MM.1S (cell line): Measurements from ENCODE around the gene CYFIP1.

Source experiments
- EZH2 ChIP-seq: fragments of 300-600 bp; sonication (generic); optimal IDR thresholded peaks from 2 replicates; pipeline ENCODE3; 2017; ENCODE audit warnings: low read depth, mild to moderate bottlenecking, antibody characterized with exemption, low read length, mixed read lengths
- TF ChIP-seq, protein P1 (sequence below): fragments of 300-600 bp; sonication (generic); IDR thresholded peaks from 2 replicates; pipeline ENCODE4 v1.5.1; 2016; ENCODE audit warnings: antibody characterized with exemption, low read length, mixed read lengths

GRCh38 chr15:22916606-22917350 lies 63.4 kb downstream of the CYFIP1 start:
- TF ChIP-seq EZH2, result no peak
- TF ChIP-seq, protein P1, sequence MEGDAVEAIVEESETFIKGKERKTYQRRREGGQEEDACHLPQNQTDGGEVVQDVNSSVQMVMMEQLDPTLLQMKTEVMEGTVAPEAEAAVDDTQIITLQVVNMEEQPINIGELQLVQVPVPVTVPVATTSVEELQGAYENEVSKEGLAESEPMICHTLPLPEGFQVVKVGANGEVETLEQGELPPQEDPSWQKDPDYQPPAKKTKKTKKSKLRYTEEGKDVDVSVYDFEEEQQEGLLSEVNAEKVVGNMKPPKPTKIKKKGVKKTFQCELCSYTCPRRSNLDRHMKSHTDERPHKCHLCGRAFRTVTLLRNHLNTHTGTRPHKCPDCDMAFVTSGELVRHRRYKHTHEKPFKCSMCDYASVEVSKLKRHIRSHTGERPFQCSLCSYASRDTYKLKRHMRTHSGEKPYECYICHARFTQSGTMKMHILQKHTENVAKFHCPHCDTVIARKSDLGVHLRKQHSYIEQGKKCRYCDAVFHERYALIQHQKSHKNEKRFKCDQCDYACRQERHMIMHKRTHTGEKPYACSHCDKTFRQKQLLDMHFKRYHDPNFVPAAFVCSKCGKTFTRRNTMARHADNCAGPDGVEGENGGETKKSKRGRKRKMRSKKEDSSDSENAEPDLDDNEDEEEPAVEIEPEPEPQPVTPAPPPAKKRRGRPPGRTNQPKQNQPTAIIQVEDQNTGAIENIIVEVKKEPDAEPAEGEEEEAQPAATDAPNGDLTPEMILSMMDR, result no peak
